Activated CD4-positive, alpha-beta T cell treated with anti-CD3 and anti-CD28 coated beads for 36 hours (primary cell): ENCODE measurements around the gene SAAL1. TPM values are rescaled to one million over a fixed set of nuclear protein-coding genes. Genes with fewer than 3 reads are reported as not detected.
"Not testable (repeated sequence)": the region's sequence is repeated elsewhere in the genome, so short reads cannot be mapped to it uniquely, and the experiment has no call there.

Source experiments
- ATAC-seq: fragments of 200-7000 bp; cut with Tn5 transposase; one replicate; pipeline ENCODE4 v1.10.0; 2021; ENCODE audit warnings: mild to moderate bottlenecking, moderate library complexity
- CTCF ChIA-PET: fragments of 350-600 bp; sonication (Branson Sonifier 250); formaldehyde crosslinking; loops from one replicate; lab custom pipeline; 2021; ENCODE audit warnings: antibody characterized with exemption; lab: Charles Lee
- POLR2A ChIA-PET: fragments of 350-600 bp; sonication (Branson Sonifier 250); formaldehyde crosslinking; loops from one replicate; lab custom pipeline; 2021; ENCODE audit warnings: antibody characterized with exemption, inconsistent platforms; lab: Charles Lee
- DNase-seq: peaks from one replicate; pipeline ENCODE4 v3.0.0-alpha.2; 2020
- H3K27ac Mint-ChIP-seq: one replicate; pipeline ENCODE4 v1.8.0; 2021; ENCODE audit warnings: mixed read lengths
- H3K27me3 Mint-ChIP-seq: one replicate; pipeline ENCODE4 v1.8.0; 2021; ENCODE audit warnings: mixed read lengths
- H3K36me3 Mint-ChIP-seq: one replicate; pipeline ENCODE4 v1.8.0; 2021; ENCODE audit warnings: low read depth, mixed read lengths
- H3K4me1 Mint-ChIP-seq: one replicate; pipeline ENCODE4 v1.8.0; 2021; ENCODE audit warnings: mixed read lengths
- H3K4me3 Mint-ChIP-seq: one replicate; pipeline ENCODE4 v1.8.0; 2021; ENCODE audit warnings: mild to moderate bottlenecking, moderate library complexity, mixed read lengths
- H3K9me3 Mint-ChIP-seq: one replicate; pipeline ENCODE4 v1.8.0; 2021; ENCODE audit warnings: low read depth, mixed read lengths
- intact Hi-C, 2 experiments: fragments of 100-400 bp; cut with DNase I in 1 of 2; cut with micrococcal nuclease in 1 of 2; formaldehyde crosslinking; loops; one replicate each; pipeline versions ENCODE4 v1.14.2 to v1.15.1; 2022 to 2024; cut with DNase I, micrococcal nuclease
- total RNA-seq, 2 experiments: library from RNA; stranded (reverse); gene quantifications; one replicate each; pipeline ENCODE4 v1.2.3, GENCODE V29; 2021

Gene SAAL1
- 10 to 100 TPM; 37.4 to 40.9 TPM for total RNA-seq

GRCh38 chr11:18105802-18106574 is at the start of gene SAAL1:
SAAL1 (minus strand) TSS chr11:18106082; CDS start chr11:18106041, 41 bp downstream.
- Mint-ChIP-seq H3K27ac (peak within 1 kb of the TSS; percentile 85), H3K36me3 (peaks cover 25% of the 10 kb centered on the region), H3K4me1 (peaks cover 37% of the 10 kb centered on the region), H3K27me3 (peaks cover 3% of the 10 kb centered on the region), H3K9me3 (no peaks in the 10 kb centered on the region), H3K4me3 (peak within 1 kb of the TSS; percentile 82)
- intact Hi-C loops = loop anchor here (1.0 to 10.0 kb wide), 12 partner anchors 93 to 1371 kb away; partner anchors contain the start of genes GTF2H1 (in 2 of the 2), HPS5 (in 2 of the 2), SERGEF (in 2 of the 2) and SPTY2D1 (in 2 of the 2)
- DNase-seq = peak; percentile 95
- CTCF ChIA-PET = interaction anchor here (0.6 to 2.2 kb wide), 24 partner anchors 9 to 674 kb away, joined by 3 to 24 read pairs (median 4); partner anchors contain the start of genes HPS5 and SERGEF
- ATAC-seq = peak; percentile 97
- POLR2A ChIA-PET = interaction anchor here (0.6 kb wide), 1 partner anchor 221 kb away, joined by 10 read pairs; no protein-coding TSS in a partner anchor

- no peak for ATAC-seq
- no peaks in the 10 kb centered on the region for H3K4me1 Mint-ChIP-seq
- ChIA-PET CTCF (no interaction called here), POLR2A (no interaction called here)
- peaks cover 24% of the 10 kb centered on the region for H3K27me3 Mint-ChIP-seq
- intact Hi-C loops = no loop called here
- peaks cover under 1% of the 10 kb centered on the region for H3K9me3 Mint-ChIP-seq
- no peak for DNase-seq
- H3K36me3 Mint-ChIP-seq = no peaks in the 10 kb centered on the region
- no peak overlapping the region for H3K4me3 Mint-ChIP-seq
- no peak overlapping the region for H3K27ac Mint-ChIP-seq
Observed at GRCh38 chr11:18151581-18151980, 45.7 kb upstream of the SAAL1 start.

- Mint-ChIP-seq H3K4me3 (no peak overlapping the region), H3K4me1 (no peaks in the 10 kb centered on the region), H3K27me3 (peaks cover 26% of the 10 kb centered on the region), H3K9me3 (no peaks in the 10 kb centered on the region), H3K36me3 (no peaks in the 10 kb centered on the region), H3K27ac (no peak overlapping the region)
- ChIA-PET CTCF (interaction anchor here (0.7 to 1.8 kb wide), 3 partner anchors 30 to 505 kb away, joined by 3 to 10 read pairs (median 3); no protein-coding TSS in a partner anchor), POLR2A (no interaction called here)
- DNase-seq = no peak
- ATAC-seq = no peak
- intact Hi-C loops = no loop called here
Observed at GRCh38 chr11:18145837-18146236, 40.0 kb upstream of the SAAL1 start.

- peak; percentile 8 for DNase-seq
- Mint-ChIP-seq H3K27ac (no peak overlapping the region), H3K4me3 (no peak overlapping the region), H3K27me3 (peaks cover 23% of the 10 kb centered on the region), H3K36me3 (no peaks in the 10 kb centered on the region), H3K4me1 (no peaks in the 10 kb centered on the region), H3K9me3 (no peaks in the 10 kb centered on the region)
- ChIA-PET CTCF (interaction anchor here (1.0 to 1.8 kb wide), 2 partner anchors 29 to 35 kb away, joined by 3 to 10 read pairs; no protein-coding TSS in a partner anchor), POLR2A (no interaction called here)
- ATAC-seq = no peak
- intact Hi-C loops = no loop called here
Observed at GRCh38 chr11:18145025-18145424, 39.1 kb upstream of the SAAL1 start.

- no peaks in the 10 kb centered on the region for H3K9me3 Mint-ChIP-seq
- intact Hi-C loops = no loop called here
- peaks cover 22% of the 10 kb centered on the region for H3K27me3 Mint-ChIP-seq
- no peaks in the 10 kb centered on the region for H3K4me1 Mint-ChIP-seq
- ATAC-seq = no peak
- no peak for DNase-seq
- CTCF ChIA-PET = no interaction called here
- H3K27ac Mint-ChIP-seq = no peak overlapping the region
- H3K4me3 Mint-ChIP-seq = no peak overlapping the region
- no peaks in the 10 kb centered on the region for H3K36me3 Mint-ChIP-seq
- POLR2A ChIA-PET = no interaction called here
Observed at GRCh38 chr11:18144243-18144642, 38.4 kb upstream of the SAAL1 start.

- Mint-ChIP-seq H3K36me3 (no peaks in the 10 kb centered on the region), H3K4me1 (no peaks in the 10 kb centered on the region), H3K9me3 (no peaks in the 10 kb centered on the region), H3K27ac (no peak overlapping the region), H3K4me3 (no peak overlapping the region), H3K27me3 (peaks cover 17% of the 10 kb centered on the region)
- DNase-seq (no peak), ATAC-seq (no peak)
- intact Hi-C loops = no loop called here
- POLR2A ChIA-PET = no interaction called here
- CTCF ChIA-PET = no interaction called here
Observed at GRCh38 chr11:18140145-18140544, 34.3 kb upstream of the SAAL1 start.

GRCh38 chr11:18137186-18137800 is 31.4 kb upstream of the SAAL1 start:
- intact Hi-C loops = no loop called here
- Mint-ChIP-seq H3K27ac (no peak overlapping the region), H3K9me3 (no peaks in the 10 kb centered on the region), H3K4me3 (no peak overlapping the region), H3K4me1 (no peaks in the 10 kb centered on the region), H3K27me3 (peaks cover 16% of the 10 kb centered on the region), H3K36me3 (no peaks in the 10 kb centered on the region)
- ChIA-PET CTCF (no interaction called here), POLR2A (no interaction called here)
- DNase-seq (no peak), ATAC-seq (no peak)

- Mint-ChIP-seq H3K27ac (no peak overlapping the region), H3K36me3 (no peaks in the 10 kb centered on the region), H3K4me1 (no peaks in the 10 kb centered on the region), H3K9me3 (no peaks in the 10 kb centered on the region), H3K4me3 (no peak overlapping the region), H3K27me3 (peaks cover 21% of the 10 kb centered on the region)
- POLR2A ChIA-PET = no interaction called here
- intact Hi-C loops = no loop called here
- CTCF ChIA-PET = no interaction called here
- ATAC-seq = no peak
- no peak for DNase-seq
Observed at GRCh38 chr11:18135308-18135707, 29.4 kb upstream of the SAAL1 start.

- Mint-ChIP-seq H3K4me1 (no peaks in the 10 kb centered on the region), H3K27me3 (peaks cover 32% of the 10 kb centered on the region), H3K9me3 (no peaks in the 10 kb centered on the region), H3K36me3 (no peaks in the 10 kb centered on the region), H3K4me3 (no peak within 1 kb of the TSS), H3K27ac (no peak within 1 kb of the TSS)
- intact Hi-C loops = no loop called here
- DNase-seq = no peak
- ChIA-PET POLR2A (no interaction called here), CTCF (no interaction called here)
- no peak for ATAC-seq
Observed at GRCh38 chr11:18132341-18132740, 26.5 kb upstream of the SAAL1 start, which contains the start of gene MRGPRX3. MRGPRX3 (plus strand) TSS chr11:18132571; CDS start chr11:18137203, 4,632 bp downstream.

- H3K36me3 Mint-ChIP-seq, H3K27ac Mint-ChIP-seq, DNase-seq, CTCF ChIA-PET, intact Hi-C loops, ATAC-seq, H3K4me1 Mint-ChIP-seq, H3K9me3 Mint-ChIP-seq, POLR2A ChIA-PET, H3K4me3 Mint-ChIP-seq: not testable (repeated sequence)
- peaks cover 32% of the 10 kb centered on the region for H3K27me3 Mint-ChIP-seq
Observed at GRCh38 chr11:18131115-18131514, 25.2 kb upstream of the SAAL1 start.

- H3K36me3 Mint-ChIP-seq, POLR2A ChIA-PET, H3K27me3 Mint-ChIP-seq, ATAC-seq, H3K4me1 Mint-ChIP-seq, CTCF ChIA-PET, H3K27ac Mint-ChIP-seq, H3K9me3 Mint-ChIP-seq, intact Hi-C loops, DNase-seq, H3K4me3 Mint-ChIP-seq: not testable (repeated sequence)
Observed at GRCh38 chr11:18121331-18121828, 15.5 kb upstream of the SAAL1 start.
